ENCODE data around the gene CCDC157. TPM values are rescaled to one million over a fixed set of nuclear protein-coding genes. Genes with fewer than 3 reads are reported as not detected.

The CCDC157 gene
- total and polyA plus RNA-seq, 2 of the 4 experiments (the other 2 are of a cell fraction), result 0.90 to 2.2 TPM

GRCh38 chr22:30413001-30413400, 56.2 kb downstream of the CCDC157 start:
- no peak overlapping the region for H2BK120ac ChIP-seq (ENCODE audit: low read depth, low read length)
- no peak overlapping the region for H3K14ac ChIP-seq (replicated peaks; ENCODE audit: low read depth, low read length)
- no peak overlapping the region for H2AK5ac ChIP-seq (ENCODE audit: low read depth, low read length)
- WGBS, 2 experiments (ENCODE audit: extremely low coverage in 2 of 2, insufficient read length in 1 of 2), result 79% methylated on average over 4 of the region's 4 CpGs; no CpG with 5 or more reads in 1 of the 2 experiments
- ATAC-seq (ENCODE audit: low read depth) (no peak), DNase-seq (no peak)
- no peak overlapping the region for H2BK15ac ChIP-seq (ENCODE audit: low read depth, low read length)
- BruUV-seq (replicated peaks), result no TSS peak
- POLR2A ChIA-PET (ENCODE audit: unreplicated experiment), result interaction anchor here (0.6 kb wide), 1 partner anchor 38 kb away, joined by 3 read pairs; no protein-coding TSS in a partner anchor
- H3K18ac ChIP-seq (ENCODE audit: low read depth, low read length), result no peak overlapping the region
- no peak overlapping the region for H2BK20ac ChIP-seq (ENCODE audit: low read depth, low read length)
- no peak overlapping the region for H3K4me3 ChIP-seq (ENCODE audit: insufficient read depth, low read depth, low read length)
- H3K56ac ChIP-seq (ENCODE audit: extremely low read depth, insufficient read depth, low read length), result no peak overlapping the region
- in situ Hi-C loops (cut with MboI; ENCODE audit: low sequenced_read_pairs), result no loop called here
- H2AFZ ChIP-seq (replicated peaks; ENCODE audit: low read length, poor library complexity), result no peak overlapping the region
- H3K27ac ChIP-seq (ENCODE audit: insufficient read depth, low read length), result no peak overlapping the region
- intact Hi-C loops (cut with micrococcal nuclease), result no loop called here
- H4K20me1 ChIP-seq (ENCODE audit: insufficient read depth, low read length), result no peaks in the 10 kb centered on the region; the same call in 1 of the 2 replicates
- no peak overlapping the region for H3K23ac ChIP-seq (ENCODE audit: low read depth, low read length)
- no peaks in the 10 kb centered on the region for H3K9me3 ChIP-seq (ENCODE audit: control insufficient read depth, insufficient read depth, low read length)
- no peak overlapping the region for H2BK5ac ChIP-seq (ENCODE audit: low read depth, low read length, poor library complexity, severe bottlenecking)
- no peak overlapping the region for H3K4ac ChIP-seq (ENCODE audit: low read depth, low read length)
- CTCF ChIA-PET, result interaction anchor here (0.9 kb wide), 1 partner anchor 9 kb away, joined by 9 read pairs; no protein-coding TSS in a partner anchor
- no peak overlapping the region for H3K4me2 ChIP-seq (ENCODE audit: low read depth, low read length)
- H3K9me1 ChIP-seq (ENCODE audit: insufficient read depth, low read length), result peaks cover 11% of the 10 kb centered on the region
- dilution Hi-C loops (cut with HindIII; ENCODE audit: low sequenced_read_pairs, unreplicated experiment), result no loop called here
- no peak overlapping the region for H4K91ac ChIP-seq (ENCODE audit: insufficient read depth, low read depth, low read length)
- no peak overlapping the region for H2AK9ac ChIP-seq (replicated peaks; ENCODE audit: low read depth, low read length, poor library complexity)
- H3K4me1 ChIP-seq (ENCODE audit: control insufficient read depth, insufficient read depth, low read length), result peaks cover 8% of the 10 kb centered on the region
- no peak overlapping the region for H3K9ac ChIP-seq (ENCODE audit: low read depth, low read length)
- TF ChIP-seq FOS (IDR thresholded peaks at IDR 0.05; ENCODE audit: low read depth, low read length), result no peak
- TF ChIP-seq, protein P1, sequence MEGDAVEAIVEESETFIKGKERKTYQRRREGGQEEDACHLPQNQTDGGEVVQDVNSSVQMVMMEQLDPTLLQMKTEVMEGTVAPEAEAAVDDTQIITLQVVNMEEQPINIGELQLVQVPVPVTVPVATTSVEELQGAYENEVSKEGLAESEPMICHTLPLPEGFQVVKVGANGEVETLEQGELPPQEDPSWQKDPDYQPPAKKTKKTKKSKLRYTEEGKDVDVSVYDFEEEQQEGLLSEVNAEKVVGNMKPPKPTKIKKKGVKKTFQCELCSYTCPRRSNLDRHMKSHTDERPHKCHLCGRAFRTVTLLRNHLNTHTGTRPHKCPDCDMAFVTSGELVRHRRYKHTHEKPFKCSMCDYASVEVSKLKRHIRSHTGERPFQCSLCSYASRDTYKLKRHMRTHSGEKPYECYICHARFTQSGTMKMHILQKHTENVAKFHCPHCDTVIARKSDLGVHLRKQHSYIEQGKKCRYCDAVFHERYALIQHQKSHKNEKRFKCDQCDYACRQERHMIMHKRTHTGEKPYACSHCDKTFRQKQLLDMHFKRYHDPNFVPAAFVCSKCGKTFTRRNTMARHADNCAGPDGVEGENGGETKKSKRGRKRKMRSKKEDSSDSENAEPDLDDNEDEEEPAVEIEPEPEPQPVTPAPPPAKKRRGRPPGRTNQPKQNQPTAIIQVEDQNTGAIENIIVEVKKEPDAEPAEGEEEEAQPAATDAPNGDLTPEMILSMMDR (conservative IDR thresholded peaks at IDR 0.05; ENCODE audit: low read depth, low read length), result no peak
- no peak for TF ChIP-seq NFE2L2 (IDR thresholded peaks at IDR 0.05; ENCODE audit: low read depth, low read length)
- TF ChIP-seq MAZ (IDR thresholded peaks at IDR 0.05; ENCODE audit: borderline replicate concordance, low read depth, low read length), result no peak
- TF ChIP-seq CHD1 (IDR thresholded peaks at IDR 0.05; ENCODE audit: low read depth, low read length), result no peak
- TF ChIP-seq, protein P2, sequence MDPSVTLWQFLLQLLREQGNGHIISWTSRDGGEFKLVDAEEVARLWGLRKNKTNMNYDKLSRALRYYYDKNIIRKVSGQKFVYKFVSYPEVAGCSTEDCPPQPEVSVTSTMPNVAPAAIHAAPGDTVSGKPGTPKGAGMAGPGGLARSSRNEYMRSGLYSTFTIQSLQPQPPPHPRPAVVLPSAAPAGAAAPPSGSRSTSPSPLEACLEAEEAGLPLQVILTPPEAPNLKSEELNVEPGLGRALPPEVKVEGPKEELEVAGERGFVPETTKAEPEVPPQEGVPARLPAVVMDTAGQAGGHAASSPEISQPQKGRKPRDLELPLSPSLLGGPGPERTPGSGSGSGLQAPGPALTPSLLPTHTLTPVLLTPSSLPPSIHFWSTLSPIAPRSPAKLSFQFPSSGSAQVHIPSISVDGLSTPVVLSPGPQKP (IDR thresholded peaks at IDR 0.05; ENCODE audit: borderline replicate concordance, low read depth, low read length), result no peak
- TF ChIP-seq RAD21 (IDR thresholded peaks at IDR 0.05; ENCODE audit: low read length), result no peak
- TF ChIP-seq, protein P3, sequence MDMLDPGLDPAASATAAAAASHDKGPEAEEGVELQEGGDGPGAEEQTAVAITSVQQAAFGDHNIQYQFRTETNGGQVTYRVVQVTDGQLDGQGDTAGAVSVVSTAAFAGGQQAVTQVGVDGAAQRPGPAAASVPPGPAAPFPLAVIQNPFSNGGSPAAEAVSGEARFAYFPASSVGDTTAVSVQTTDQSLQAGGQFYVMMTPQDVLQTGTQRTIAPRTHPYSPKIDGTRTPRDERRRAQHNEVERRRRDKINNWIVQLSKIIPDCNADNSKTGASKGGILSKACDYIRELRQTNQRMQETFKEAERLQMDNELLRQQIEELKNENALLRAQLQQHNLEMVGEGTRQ (IDR thresholded peaks at IDR 0.05; ENCODE audit: low read depth, low read length), result no peak
- no peak for TF ChIP-seq BHLHE40 (IDR thresholded peaks at IDR 0.05; ENCODE audit: low read depth, low read length)
- TF ChIP-seq POLR2A (IDR thresholded peaks at IDR 0.05; ENCODE audit: low read depth, low read length), result no peak
- TF ChIP-seq MAFK (IDR thresholded peaks at IDR 0.05; ENCODE audit: low read depth, low read length), result no peak
- peaks cover 58% of the 10 kb centered on the region for H3K36me3 ChIP-seq (ENCODE audit: control insufficient read depth, insufficient read depth, low read length)
- peaks cover 18 to 38% of the 10 kb centered on the region in 2 experiments for H3K79me1 ChIP-seq (ENCODE audit: low read depth in 1 of 2, low read length in 2 of 2)
- no peaks in the 10 kb centered on the region for H3K27me3 ChIP-seq (ENCODE audit: control insufficient read depth, insufficient read depth, low read length)
- H4K8ac ChIP-seq (ENCODE audit: low read depth in 2 of 2, low read length in 2 of 2), result no peak overlapping the region
- no peak overlapping the region for H4K5ac ChIP-seq (ENCODE audit: low read depth, low read length)

Data from IMR-90 (cell line).